ENCODE measurements around the gene CALHM3. TPM values are rescaled to one million over a fixed set of nuclear protein-coding genes. Genes with fewer than 3 reads are reported as not detected.
A peak's percentile ranks its signal among the peaks of the same experiment; 100 is the strongest.
"Not testable (repeated sequence)": the region's sequence is repeated elsewhere in the genome, so short reads cannot be mapped to it uniquely, and the experiment has no call there.

Gene CALHM3, protein sequence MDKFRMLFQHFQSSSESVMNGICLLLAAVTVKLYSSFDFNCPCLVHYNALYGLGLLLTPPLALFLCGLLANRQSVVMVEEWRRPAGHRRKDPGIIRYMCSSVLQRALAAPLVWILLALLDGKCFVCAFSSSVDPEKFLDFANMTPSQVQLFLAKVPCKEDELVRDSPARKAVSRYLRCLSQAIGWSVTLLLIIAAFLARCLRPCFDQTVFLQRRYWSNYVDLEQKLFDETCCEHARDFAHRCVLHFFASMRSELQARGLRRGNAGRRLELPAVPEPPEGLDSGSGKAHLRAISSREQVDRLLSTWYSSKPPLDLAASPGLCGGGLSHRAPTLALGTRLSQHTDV
- polyA plus RNA-seq (ENCODE audit: low read depth in 6 of 6): not detected

DNA sequence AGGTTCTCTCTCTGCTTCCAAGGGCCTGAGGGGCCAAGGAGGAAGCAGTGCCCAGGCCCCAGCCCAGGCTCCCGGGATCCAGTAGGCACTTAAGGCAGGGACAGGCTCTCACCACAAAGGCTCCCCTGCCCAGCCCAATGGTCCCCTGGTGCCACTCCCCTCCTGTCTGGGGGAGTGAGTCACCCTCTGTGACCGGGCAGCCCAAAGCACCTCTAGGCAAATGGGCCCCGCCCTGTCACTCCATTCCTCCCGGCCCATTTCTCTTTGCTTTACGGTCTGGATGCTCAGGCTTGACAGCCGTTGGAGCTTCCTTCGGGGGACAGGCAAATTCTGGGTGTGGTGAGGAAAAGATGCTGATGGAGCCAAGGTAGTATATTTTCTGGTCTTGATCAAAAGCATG is at the start of gene CALHM3:
CALHM3 (minus strand) TSS at position 106 of the 400 bp plus-strand sequence. CDS start 208 bp downstream, outside the sequence.
- peak within 1 kb of the TSS in 2 of 6 donors; percentile 44 to 64 for H3K27ac Mint-ChIP-seq
- H3K4me1 Mint-ChIP-seq: peaks cover 0 to 6% (median 0%) of the 10 kb centered on the region in 3 donors
- no peaks in the 10 kb centered on the region for H3K36me3 Mint-ChIP-seq
- H3K4me3 Mint-ChIP-seq: no peak within 1 kb of the TSS
- no peak for ATAC-seq (ENCODE audit: low read depth in 2 of 2)
- no peak for DNase-seq
- H3K27me3 Mint-ChIP-seq: peaks cover 0 to 3% (median 0%) of the 10 kb centered on the region in 3 donors
- no peaks in the 10 kb centered on the region for H3K9me3 Mint-ChIP-seq

DNA sequence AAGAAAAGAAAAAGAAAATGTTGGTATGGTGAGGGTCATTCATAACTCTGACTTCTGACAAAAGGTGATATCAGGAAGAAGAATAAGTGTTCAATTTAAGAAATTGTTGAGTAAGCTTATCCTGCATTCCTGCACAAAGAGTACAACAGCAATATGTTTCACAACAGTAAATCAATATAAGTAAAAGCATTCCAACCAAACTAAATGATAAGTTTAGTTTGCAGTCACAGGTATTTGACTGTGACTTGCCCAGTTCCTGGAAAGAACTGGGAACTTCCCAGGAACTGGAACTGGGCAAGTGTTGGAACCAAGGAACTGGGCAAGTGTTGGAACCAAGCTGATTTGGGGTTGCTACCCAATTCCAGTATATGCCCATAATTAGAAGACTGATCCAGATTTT is 49.5 kb upstream of the CALHM3 start:
- Mint-ChIP-seq H3K9me3 (peaks cover 4 to 55% (median 35%) of the 10 kb centered on the region in 7 donors), H3K27me3 (peaks cover 6 to 25% (median 8%) of the 10 kb centered on the region in 3 donors), H3K4me1 (no peaks in the 10 kb centered on the region), H3K27ac (peak overlapping the region in 1 of 6 donors; percentile 72), H3K36me3 (peaks cover 0 to 17% of the 10 kb centered on the region in 2 donors), H3K4me3 (no peak overlapping the region)
- no peak for DNase-seq
- no peak for ATAC-seq (ENCODE audit: low read depth in 2 of 2)

DNA sequence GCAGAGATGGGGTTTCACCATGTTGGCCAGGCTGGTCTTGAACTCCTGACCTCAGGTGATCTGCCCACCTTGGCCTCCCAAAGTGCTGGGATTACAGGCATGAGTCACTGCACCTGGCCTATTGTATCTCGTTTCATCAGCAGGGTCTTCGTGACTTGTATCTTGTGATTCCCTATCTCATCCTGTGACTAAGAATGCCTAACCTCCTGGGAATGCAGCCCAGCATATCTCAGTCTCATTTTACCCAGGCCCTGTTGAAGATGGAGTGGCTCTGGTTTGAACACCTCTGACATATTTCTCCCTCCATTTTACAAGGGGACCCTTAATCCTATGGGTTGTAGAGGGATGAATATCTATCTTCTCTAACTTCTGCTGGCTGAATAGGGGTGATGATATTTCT is 48.4 kb upstream of the CALHM3 start:
- Mint-ChIP-seq H3K27me3 (peaks cover 5 to 20% (median 8%) of the 10 kb centered on the region in 3 donors), H3K36me3 (peaks cover 0 to 17% of the 10 kb centered on the region in 2 donors), H3K9me3 (peaks cover 4 to 56% (median 32%) of the 10 kb centered on the region in 7 donors)
- not testable (repeated sequence) for ATAC-seq (ENCODE audit: low read depth in 2 of 2); DNase-seq; H3K27ac Mint-ChIP-seq; H3K4me1 Mint-ChIP-seq; H3K4me3 Mint-ChIP-seq

DNA sequence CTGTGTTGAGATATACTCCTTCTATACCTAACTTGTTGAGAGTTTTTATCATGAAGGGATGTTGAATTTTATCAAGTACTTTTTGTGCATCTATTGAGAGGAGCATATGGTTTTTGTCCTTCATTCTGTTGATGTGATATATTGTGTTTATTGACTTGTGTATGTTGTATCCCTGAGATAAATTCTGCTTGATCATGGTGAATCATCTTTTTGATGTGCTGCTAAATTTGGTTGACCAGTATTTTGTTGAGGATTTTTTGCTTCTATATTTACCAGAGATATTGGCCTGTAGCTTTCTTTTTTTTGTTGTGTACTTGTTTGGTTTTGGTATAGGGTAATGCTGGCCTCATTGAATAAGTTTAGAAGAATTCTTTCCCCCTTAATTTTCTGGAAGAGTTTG is 46.9 kb upstream of the CALHM3 start:
- Mint-ChIP-seq H3K27ac (no peak overlapping the region), H3K4me3 (no peak overlapping the region), H3K36me3 (peaks cover 0 to 17% of the 10 kb centered on the region in 2 donors), H3K27me3 (peaks cover 8 to 27% (median 10%) of the 10 kb centered on the region in 3 donors), H3K4me1 (no peaks in the 10 kb centered on the region), H3K9me3 (peaks cover 4 to 49% (median 29%) of the 10 kb centered on the region in 7 donors)
- no peak for DNase-seq
- ATAC-seq (ENCODE audit: low read depth in 2 of 2): no peak

DNA sequence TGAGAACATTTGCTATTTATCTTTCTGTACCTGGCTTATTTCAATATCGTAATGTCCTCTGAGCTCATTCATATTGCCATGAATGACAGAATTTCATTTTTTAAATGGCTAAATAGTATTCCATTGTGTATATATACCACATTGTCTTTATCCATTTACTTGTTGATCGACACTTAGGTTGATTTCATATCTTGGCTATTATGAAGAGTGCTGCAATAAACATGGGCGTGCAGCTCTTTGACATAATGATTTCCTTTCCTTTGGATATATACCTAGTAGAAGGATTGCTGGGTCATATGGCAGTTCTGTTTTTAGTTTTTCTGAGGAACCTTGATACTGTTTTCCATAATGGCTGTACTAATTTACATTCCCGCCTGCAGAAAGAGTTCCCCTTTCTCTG is 44.6 kb upstream of the CALHM3 start:
- Mint-ChIP-seq H3K4me1 (no peaks in the 10 kb centered on the region), H3K27me3 (peaks cover 12 to 33% (median 19%) of the 10 kb centered on the region in 3 donors), H3K4me3 (peak overlapping the region in 1 of 8 donors; percentile 34), H3K27ac (no peak overlapping the region), H3K36me3 (peaks cover 0 to 17% of the 10 kb centered on the region in 2 donors), H3K9me3 (peaks cover 4 to 29% (median 16%) of the 10 kb centered on the region in 7 donors)
- ATAC-seq (ENCODE audit: low read depth in 2 of 2): no peak
- DNase-seq: no peak

DNA sequence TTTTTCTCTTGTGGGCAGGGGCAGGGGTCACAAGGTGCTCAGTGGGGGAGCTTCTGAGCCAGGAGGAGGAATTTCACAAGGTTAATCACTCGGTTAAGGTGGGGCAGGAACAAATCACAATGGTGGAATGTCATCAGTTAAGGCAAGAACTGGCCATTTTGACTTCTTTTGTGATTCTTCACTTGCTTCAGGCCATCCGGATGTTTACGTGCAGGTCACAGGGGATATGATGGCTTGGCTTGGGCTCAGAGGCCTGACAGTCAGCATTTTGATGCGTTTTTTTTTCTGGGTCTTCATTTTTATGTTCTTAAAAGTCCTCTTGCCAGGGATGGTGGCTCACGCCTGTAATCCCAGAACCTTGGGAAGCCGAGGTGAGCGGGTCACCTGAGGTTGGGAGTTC is 43.0 kb upstream of the CALHM3 start:
- Mint-ChIP-seq H3K9me3 (peaks cover 4 to 29% (median 16%) of the 10 kb centered on the region in 7 donors), H3K36me3 (peaks cover 0 to 17% of the 10 kb centered on the region in 2 donors), H3K27me3 (peaks cover 16 to 39% (median 19%) of the 10 kb centered on the region in 3 donors)
- not testable (repeated sequence) for DNase-seq; H3K4me3 Mint-ChIP-seq; ATAC-seq (ENCODE audit: low read depth in 2 of 2); H3K27ac Mint-ChIP-seq; H3K4me1 Mint-ChIP-seq

DNA sequence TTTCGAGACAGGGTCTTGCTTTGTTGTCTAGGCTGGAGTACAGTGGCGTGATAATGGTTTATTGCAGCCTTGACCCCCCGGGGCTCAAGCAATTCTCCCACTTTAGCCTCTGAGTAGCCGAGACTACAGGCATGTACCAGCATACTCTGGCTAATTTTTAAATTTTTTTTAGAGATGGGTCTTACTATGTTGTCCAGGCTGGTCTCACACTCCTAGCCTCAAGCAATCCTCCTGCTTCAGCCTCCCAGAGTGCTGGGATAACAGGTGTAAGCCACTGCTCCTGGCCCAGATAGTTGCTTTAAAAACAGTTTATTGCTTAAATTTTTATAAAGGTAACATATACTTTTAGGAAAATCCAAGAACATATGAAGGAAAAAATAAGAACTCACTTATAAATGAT is 40.8 kb upstream of the CALHM3 start:
- no peak overlapping the region for H3K27ac Mint-ChIP-seq
- peaks cover 0 to 15% (median 7%) of the 10 kb centered on the region in 7 donors for H3K9me3 Mint-ChIP-seq
- peaks cover 4 to 10% (median 5%) of the 10 kb centered on the region in 3 donors for H3K4me1 Mint-ChIP-seq
- peak overlapping the region in 1 of 8 donors; percentile 17 for H3K4me3 Mint-ChIP-seq
- peaks cover 15 to 25% (median 19%) of the 10 kb centered on the region in 3 donors for H3K27me3 Mint-ChIP-seq
- H3K36me3 Mint-ChIP-seq: peaks cover 0 to 5% of the 10 kb centered on the region in 2 donors
- ATAC-seq (ENCODE audit: low read depth in 2 of 2): no peak
- no peak for DNase-seq

DNA sequence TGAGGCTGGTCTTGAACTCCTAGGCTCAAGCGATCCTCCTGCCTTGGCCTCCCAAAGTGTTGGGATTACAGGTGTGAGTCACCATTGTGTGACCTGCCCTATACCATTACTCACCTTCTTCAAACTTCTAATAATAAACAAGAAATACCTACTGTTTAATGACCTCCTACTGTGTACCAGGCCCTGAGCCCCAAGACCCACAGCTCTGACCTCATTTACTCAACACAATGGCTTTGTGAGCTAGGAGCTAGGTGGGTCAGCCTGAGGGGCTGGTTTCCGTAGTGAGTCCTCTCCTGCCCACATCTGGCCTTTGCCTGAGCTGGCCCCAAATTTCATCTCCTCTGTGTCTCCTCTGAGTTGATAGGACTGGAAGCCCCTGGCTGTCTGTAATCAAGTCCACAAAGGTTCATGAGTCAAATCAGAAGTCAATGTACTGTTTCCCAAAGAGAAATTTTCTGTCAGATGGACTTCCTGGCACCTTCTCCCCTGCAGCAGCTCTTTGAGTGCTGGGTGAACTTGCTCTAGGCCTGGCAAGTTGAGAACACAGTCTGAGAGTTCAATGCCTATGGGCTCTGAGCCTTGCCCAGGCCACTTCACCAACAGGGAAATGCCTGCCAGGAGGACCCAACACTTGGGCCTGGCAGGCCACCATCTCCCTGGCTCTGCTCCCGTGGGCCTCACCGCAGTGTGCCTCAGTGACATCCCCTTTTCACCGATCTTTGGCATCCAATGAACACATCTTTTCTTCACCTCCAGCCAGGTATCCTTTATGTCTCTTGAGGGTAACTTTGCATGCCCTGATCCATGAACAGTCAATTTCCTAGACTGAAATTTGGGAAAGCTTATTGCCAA is 38.4 kb upstream of the CALHM3 start:
- Mint-ChIP-seq H3K27ac (peak overlapping the region in 1 of 6 donors; percentile 43), H3K9me3 (peaks cover 0 to 3% (median 0%) of the 10 kb centered on the region in 7 donors), H3K4me1 (peaks cover 4 to 10% (median 5%) of the 10 kb centered on the region in 3 donors), H3K27me3 (peaks cover 9 to 19% (median 19%) of the 10 kb centered on the region in 3 donors), H3K36me3 (no peaks in the 10 kb centered on the region), H3K4me3 (no peak overlapping the region)
- no peak for DNase-seq
- ATAC-seq (ENCODE audit: low read depth in 2 of 2): no peak

DNA sequence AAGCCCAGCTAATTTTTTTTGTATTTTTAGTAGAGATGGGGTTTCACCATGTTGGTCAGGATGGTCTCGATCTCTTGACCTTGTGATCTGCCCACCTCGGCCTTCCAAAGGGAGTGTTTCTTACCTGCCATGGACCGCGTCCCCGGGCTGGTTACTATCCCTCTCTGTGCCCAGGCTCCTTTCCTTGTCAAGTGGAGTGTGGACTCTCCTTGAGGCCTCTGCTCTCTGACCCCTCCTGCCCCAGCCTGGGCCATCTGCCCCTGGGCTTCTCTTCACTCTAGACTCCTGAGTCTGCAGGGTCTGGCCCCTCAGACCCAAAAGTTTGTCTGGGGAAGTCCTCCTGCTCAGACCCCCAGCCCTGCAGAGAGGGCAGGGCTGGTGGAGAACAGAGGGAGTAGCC is 35.2 kb upstream of the CALHM3 start:
- H3K27ac Mint-ChIP-seq: no peak overlapping the region
- DNase-seq (no peak), ATAC-seq (ENCODE audit: low read depth in 2 of 2) (no peak)
- H3K36me3 Mint-ChIP-seq: no peaks in the 10 kb centered on the region
- peaks cover 4 to 10% (median 5%) of the 10 kb centered on the region in 3 donors for H3K4me1 Mint-ChIP-seq
- H3K4me3 Mint-ChIP-seq: no peak overlapping the region
- peaks cover 0 to 3% (median 0%) of the 10 kb centered on the region in 7 donors for H3K9me3 Mint-ChIP-seq
- H3K27me3 Mint-ChIP-seq: peaks cover 0 to 12% (median 4%) of the 10 kb centered on the region in 3 donors

DNA sequence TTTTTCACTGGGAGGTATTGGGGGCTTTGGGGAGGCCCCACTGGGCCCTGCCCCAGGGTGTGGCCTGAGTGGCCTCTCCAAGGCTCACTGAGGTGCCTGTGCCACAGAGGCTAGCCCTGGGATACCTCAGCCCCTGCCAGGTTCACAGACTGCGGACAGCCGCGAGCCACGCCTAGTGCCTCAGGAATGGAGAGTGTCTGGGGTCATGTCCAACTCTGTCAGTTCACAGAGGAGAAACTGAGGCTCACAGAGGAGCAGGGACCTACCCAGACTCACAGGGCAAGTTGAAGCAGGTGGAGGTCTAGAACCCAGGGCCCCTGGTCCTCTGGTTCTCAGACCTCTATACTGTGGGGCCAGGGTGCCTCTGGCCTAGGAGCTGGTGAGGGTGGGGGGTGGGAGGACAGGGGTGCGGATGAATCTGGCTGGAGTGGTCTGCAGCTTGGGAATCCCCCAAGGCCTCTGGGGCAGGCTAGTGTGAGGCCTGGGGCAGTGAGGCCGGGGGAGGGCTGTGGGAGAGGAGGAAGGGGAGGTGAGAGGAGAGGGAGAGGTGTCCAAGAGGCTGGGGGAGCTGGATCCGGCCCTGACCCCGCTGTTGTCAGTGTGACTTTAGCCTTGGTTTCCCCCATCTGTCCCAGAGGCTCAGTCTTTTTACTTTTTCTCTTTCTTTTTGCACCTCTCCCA is 34.5 kb upstream of the CALHM3 start:
- no peak overlapping the region for H3K27ac Mint-ChIP-seq
- no peak for ATAC-seq (ENCODE audit: low read depth in 2 of 2)

DNA sequence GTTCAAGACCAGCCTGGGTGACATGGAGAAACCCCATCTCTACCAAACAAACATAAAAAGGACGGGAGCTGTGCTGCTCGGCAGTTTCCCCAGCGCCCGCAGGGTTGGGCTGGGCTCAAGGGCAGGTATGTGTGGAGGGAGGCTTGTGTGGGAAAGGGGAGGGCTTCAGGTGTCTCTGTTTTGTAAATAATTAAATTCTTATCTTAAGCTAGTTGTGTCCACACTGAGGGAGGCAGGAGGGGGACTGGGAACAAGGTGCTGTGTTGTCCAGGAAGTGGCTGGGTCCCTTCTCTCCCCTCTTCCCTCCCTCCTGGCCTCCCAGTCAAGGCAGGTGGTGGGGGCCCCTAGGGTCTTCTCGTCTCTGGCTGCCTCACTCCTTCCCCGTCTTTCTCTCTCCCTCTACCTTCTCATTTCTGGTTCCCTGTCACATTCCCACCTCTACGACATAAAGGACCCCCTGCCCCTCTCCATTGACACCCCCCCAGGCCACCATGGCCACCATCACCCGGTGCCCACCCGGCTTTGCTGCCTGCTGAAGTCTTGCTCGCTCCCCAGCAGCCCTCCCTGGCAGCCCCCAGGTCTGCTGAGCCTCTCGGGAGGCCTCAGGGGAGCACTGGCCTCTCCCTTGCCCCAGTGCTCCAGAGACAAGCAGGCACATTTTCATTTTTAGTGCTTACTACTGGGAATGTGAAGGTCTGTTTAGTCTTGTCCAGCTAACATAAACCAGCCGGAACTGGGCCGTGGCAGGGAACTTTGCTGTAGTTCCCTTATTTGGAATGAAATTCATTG is 33.7 kb upstream of the CALHM3 start:
- no peak overlapping the region for H3K4me3 Mint-ChIP-seq
- DNase-seq (no peak), ATAC-seq (ENCODE audit: low read depth in 2 of 2) (no peak)
- H3K36me3 Mint-ChIP-seq: no peaks in the 10 kb centered on the region
- H3K27ac Mint-ChIP-seq: no peak overlapping the region
- peaks cover 0 to 14% (median 0%) of the 10 kb centered on the region in 3 donors for H3K27me3 Mint-ChIP-seq
- peaks cover 4 to 10% (median 5%) of the 10 kb centered on the region in 3 donors for H3K4me1 Mint-ChIP-seq
- peaks cover 0 to 3% (median 0%) of the 10 kb centered on the region in 7 donors for H3K9me3 Mint-ChIP-seq

More for the DNA sequence above, 34.5 kb upstream of the CALHM3 start:
- peaks cover 0 to 12% (median 4%) of the 10 kb centered on the region in 3 donors for H3K27me3 Mint-ChIP-seq
- DNase-seq: no peak
- peaks cover 4 to 10% (median 5%) of the 10 kb centered on the region in 3 donors for H3K4me1 Mint-ChIP-seq
- H3K4me3 Mint-ChIP-seq: no peak overlapping the region
- peaks cover 0 to 3% (median 0%) of the 10 kb centered on the region in 7 donors for H3K9me3 Mint-ChIP-seq
- H3K36me3 Mint-ChIP-seq: no peaks in the 10 kb centered on the region

DNA sequence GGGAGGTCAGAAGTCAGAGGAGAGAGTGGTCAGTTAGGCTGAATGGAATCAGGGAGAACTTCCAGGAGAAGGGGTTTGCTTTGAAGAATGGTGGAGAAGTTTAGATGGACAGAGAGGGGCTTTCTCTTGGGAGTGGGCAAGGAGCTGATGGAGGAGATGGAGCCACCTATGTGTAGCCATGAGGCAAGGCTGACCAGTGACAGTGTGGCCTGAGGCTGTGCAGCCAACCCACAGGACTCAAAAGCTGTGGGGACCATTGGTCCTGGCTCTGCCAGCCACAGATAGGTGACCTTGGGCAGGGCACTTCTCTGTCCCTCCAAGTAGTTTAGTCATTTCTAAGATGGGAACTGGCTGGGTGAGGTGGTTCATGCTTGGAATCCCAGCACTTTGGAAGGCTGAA is 33.1 kb upstream of the CALHM3 start:
- DNase-seq (no peak), ATAC-seq (ENCODE audit: low read depth in 2 of 2) (no peak)
- Mint-ChIP-seq H3K36me3 (no peaks in the 10 kb centered on the region), H3K27ac (no peak overlapping the region), H3K9me3 (peaks cover 0 to 3% (median 0%) of the 10 kb centered on the region in 7 donors), H3K4me1 (peaks cover 4 to 10% (median 5%) of the 10 kb centered on the region in 3 donors), H3K27me3 (peaks cover 0 to 20% (median 6%) of the 10 kb centered on the region in 3 donors), H3K4me3 (no peak overlapping the region)
